Sigmoid colon (tissue), 7 donors: ENCODE results near the gene ASB2. TPM values are rescaled to one million over a fixed set of nuclear protein-coding genes. Genes with fewer than 3 reads are reported as not detected.
A peak's percentile ranks its signal among the peaks of the same experiment; 100 is the strongest.

Experiments
- DNase-seq: peaks from one replicate; pipeline ENCODE4 v3.0.0-alpha.2; 2019
- H3K27ac ChIP-seq, 4 donors: fragments of 200-600 bp; sonication (generic); one replicate each; pipeline ENCODE4 v1.5.1; 2016 to 2019; ENCODE audit warnings: mild to moderate bottlenecking in 1 of 4
- H3K27me3 ChIP-seq, 3 donors: fragments of 200-600 bp; sonication (generic); one replicate each; pipeline ENCODE4 v1.5.1; 2019; ENCODE audit warnings: mild to moderate bottlenecking in 1 of 3
- H3K36me3 ChIP-seq, 4 donors: fragments of 200-600 bp; sonication (generic); one replicate each; pipeline ENCODE4 v1.5.1; 2016 to 2019
- H3K4me1 ChIP-seq, 4 donors: fragments of 200-600 bp; sonication (generic); one replicate each; pipeline ENCODE4 v1.5.1; 2017 to 2019
- H3K4me3 ChIP-seq, 4 donors: fragments of 200-600 bp; sonication (generic); one replicate each; pipeline ENCODE4 v1.5.1; 2017 to 2019; ENCODE audit warnings: mild to moderate bottlenecking in 2 of 4, moderate library complexity in 1 of 4
- H3K9me3 ChIP-seq, 4 donors: fragments of 200-600 bp in 3 of 4; sonication (generic) in 3 of 4; one replicate each; pipeline versions ENCODE4 v1.5.1 to v1.6.1; 2013 to 2019
- EP300 ChIP-seq, 4 donors: sonication (generic); formaldehyde crosslinking; IDR thresholded peaks; one replicate each; pipeline ENCODE4 v1.6.1; 2017; ENCODE audit warnings: antibody characterized with exemption in 4 of 4
- POLR2A ChIP-seq, 2 donors: fragments of 450-650 bp; IDR thresholded peaks; one replicate each; pipeline ENCODE4 v1.6.1; 2016; ENCODE audit warnings: antibody characterized with exemption in 2 of 2, mild to moderate bottlenecking in 2 of 2, moderate library complexity in 2 of 2
- POLR2AphosphoS5 ChIP-seq, 4 donors: sonication (generic); formaldehyde crosslinking; IDR thresholded peaks; one replicate each; pipeline ENCODE4 v1.6.1; 2017; ENCODE audit warnings: antibody characterized with exemption in 4 of 4
- WGBS, 2 donors: extraction: QIAGEN DNeasy Blood & Tissue Kit; methylation state at CpG; one replicate each; pipeline ENCODE4 v1.1.7; 2013; 5-methylcytosine and 5-hydroxymethylcytosine counted together
- intact Hi-C: fragments of 100-400 bp; cut with DNase I; formaldehyde crosslinking; loops from one replicate; pipeline ENCODE4 v1.15.1; 2023
- polyA plus RNA-seq, 3 donors: library from polyadenylated mRNA; stranded (reverse); fragments of 200-250 nt; gene quantifications; one replicate each; pipeline ENCODE4 v1.2.3, GENCODE V29; 2013
- total RNA-seq, 4 donors: library from RNA; depleted of rRNA; stranded (reverse); fragments of >200 nt; gene quantifications; one replicate each; pipeline ENCODE4 v1.1.0, GENCODE V29; 2016
- TF ChIP-seq, protein P1 (sequence below), 4 experiments: fragments of 450-650 bp in 3 of 4; fragments of 200-600 bp in 1 of 4; IDR thresholded peaks; one replicate each; pipeline ENCODE4 v1.5.1; 2016 to 2019; ENCODE audit warnings: antibody characterized with exemption in 4 of 4, mild to moderate bottlenecking in 3 of 4, moderate library complexity in 2 of 4
- donor health status: healthy with polysubstance abuse.
- donor health status: Bipolar disorder and iron deficiency.
- donor health status: healthy.

ASB2 gene
- total and polyA plus RNA-seq, 7 donors = 1.2 to 178 (median 117) TPM

DNA sequence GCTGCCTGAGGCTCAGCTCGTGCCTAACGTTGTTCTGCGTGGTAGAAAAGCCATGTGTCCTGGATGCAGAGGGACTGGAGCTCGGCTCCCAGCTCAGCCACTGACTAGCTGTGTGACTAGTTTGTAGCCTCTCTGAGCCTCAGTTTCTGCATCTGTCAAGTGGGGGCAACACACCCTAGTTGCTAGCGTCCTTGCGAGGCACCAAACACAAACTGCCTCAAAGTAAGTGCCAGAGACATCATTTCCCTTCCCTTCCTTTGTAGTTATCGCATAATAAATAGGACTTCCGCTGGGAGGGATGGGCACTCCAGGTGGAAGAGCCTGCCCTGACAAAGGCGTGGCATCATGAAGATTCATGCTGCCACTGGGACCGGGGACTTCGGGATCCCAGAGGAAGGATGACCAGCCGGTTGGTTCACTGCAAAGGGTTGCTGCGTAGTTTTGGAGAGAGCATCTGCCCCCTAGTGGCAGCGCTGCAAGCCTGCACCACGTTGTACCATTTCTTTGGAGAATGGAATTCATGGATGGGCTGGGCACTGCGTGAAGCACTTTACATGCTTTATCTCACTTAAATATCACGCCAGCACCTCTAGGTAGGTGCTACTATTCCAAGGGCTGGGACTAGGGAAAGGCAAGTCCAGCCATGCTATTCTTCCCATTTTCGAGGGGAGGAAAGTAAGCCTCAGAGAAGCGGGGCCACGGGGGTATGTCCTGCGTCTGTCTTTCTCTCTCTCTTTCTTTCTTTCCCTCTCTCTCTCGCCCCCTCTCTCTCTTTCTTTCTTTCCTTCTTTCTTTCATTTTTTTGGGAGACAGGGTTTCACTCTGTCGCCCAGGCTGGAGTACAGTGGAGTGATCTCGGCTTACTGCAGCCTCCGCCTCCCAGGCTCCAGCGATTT is 25.4 kb upstream of the ASB2 start:
- Histone ChIP-seq H3K4me3 (no peak overlapping the region), H3K9me3 (no peaks in the 10 kb centered on the region), H3K27me3 (no peaks in the 10 kb centered on the region), H3K4me1 (peaks cover 0 to 19% (median 12%) of the 10 kb centered on the region in 4 donors), H3K36me3 (no peaks in the 10 kb centered on the region), H3K27ac (peak overlapping the region in 2 of 4 donors; percentile 1 to 67)
- peak; percentile 82 for DNase-seq
- 44% methylated on average over 26 of the region's 26 CpGs for WGBS, 2 donors
- TF ChIP-seq POLR2AphosphoS5 (IDR thresholded peaks at IDR 0.05) (peak in 2 of 4 donors; percentile 21 to 37), EP300 (IDR thresholded peaks at IDR 0.05) (no peak)
- TF ChIP-seq, protein P1, sequence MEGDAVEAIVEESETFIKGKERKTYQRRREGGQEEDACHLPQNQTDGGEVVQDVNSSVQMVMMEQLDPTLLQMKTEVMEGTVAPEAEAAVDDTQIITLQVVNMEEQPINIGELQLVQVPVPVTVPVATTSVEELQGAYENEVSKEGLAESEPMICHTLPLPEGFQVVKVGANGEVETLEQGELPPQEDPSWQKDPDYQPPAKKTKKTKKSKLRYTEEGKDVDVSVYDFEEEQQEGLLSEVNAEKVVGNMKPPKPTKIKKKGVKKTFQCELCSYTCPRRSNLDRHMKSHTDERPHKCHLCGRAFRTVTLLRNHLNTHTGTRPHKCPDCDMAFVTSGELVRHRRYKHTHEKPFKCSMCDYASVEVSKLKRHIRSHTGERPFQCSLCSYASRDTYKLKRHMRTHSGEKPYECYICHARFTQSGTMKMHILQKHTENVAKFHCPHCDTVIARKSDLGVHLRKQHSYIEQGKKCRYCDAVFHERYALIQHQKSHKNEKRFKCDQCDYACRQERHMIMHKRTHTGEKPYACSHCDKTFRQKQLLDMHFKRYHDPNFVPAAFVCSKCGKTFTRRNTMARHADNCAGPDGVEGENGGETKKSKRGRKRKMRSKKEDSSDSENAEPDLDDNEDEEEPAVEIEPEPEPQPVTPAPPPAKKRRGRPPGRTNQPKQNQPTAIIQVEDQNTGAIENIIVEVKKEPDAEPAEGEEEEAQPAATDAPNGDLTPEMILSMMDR (IDR thresholded peaks at IDR 0.05) = peak; percentile 82 to 97 (median 96)
- intact Hi-C loops = loop anchor here (1.0 kb wide), 1 partner anchor 62 kb away; no protein-coding TSS in a partner anchor

DNA sequence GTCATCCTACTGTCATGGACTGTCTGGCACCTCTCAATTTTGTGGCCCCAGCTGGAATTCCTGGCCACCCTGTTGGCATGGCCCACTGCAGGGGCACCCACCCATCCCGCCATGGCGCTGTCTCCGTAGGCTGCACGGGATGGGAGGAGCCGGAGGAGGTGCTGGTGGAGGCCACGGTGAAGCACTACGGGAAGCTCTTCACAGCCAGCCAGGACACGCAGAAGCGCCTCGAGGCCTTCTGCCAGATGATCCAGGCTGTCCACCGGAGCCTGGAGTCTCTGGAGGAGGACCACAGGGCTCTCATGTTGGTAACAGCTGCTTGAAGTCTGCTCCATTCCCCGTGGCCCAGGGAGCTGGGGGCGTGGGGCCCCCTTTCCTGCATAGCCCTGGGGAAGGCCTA is 24.6 kb upstream of the ASB2 start:
- Histone ChIP-seq H3K27me3 (no peaks in the 10 kb centered on the region), H3K4me3 (no peak overlapping the region), H3K27ac (peak overlapping the region in 2 of 4 donors; percentile 1 to 67), H3K9me3 (no peaks in the 10 kb centered on the region), H3K4me1 (peaks cover 0 to 25% (median 16%) of the 10 kb centered on the region in 4 donors), H3K36me3 (no peaks in the 10 kb centered on the region)
- peak; percentile 74 for DNase-seq
- TF ChIP-seq POLR2A (IDR thresholded peaks at IDR 0.05) = no peak
- TF ChIP-seq POLR2AphosphoS5 (IDR thresholded peaks at IDR 0.05) = peak in 1 of 4 donors; percentile 23
- WGBS, 2 donors = 73 to 76% methylated on average over 13 of the region's 13 CpGs
- intact Hi-C loops = loop anchor here (1.0 kb wide), 1 partner anchor 62 kb away; no protein-coding TSS in a partner anchor

DNA sequence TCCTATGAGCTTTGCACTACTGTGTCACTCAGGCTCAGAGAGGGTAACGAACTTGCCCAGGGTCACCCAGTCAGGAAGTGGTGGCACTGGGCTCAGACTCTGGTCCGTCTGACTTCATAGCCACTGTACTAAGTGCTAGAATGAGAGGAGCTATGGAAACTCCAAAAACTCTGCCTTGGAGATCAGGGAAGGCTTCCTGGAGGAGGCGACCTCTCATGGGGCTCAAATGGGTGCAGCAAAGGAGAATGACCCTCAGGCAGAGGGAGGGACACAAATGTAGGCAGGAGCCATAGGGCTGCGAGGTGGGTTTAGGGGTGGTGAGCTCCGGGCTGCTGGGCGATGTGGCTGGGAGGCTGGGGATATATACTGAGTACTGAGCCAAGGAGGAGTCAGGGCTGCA is 23.9 kb upstream of the ASB2 start:
- no peak for DNase-seq
- Histone ChIP-seq H3K27me3 (no peaks in the 10 kb centered on the region), H3K4me3 (no peak overlapping the region), H3K9me3 (no peaks in the 10 kb centered on the region), H3K4me1 (peaks cover 0 to 33% (median 24%) of the 10 kb centered on the region in 4 donors), H3K27ac (no peak overlapping the region), H3K36me3 (no peaks in the 10 kb centered on the region)
- 81 to 88% methylated on average over 6 of the region's 6 CpGs for WGBS, 2 donors
- no peak for TF ChIP-seq EP300 (IDR thresholded peaks at IDR 0.05)
- no peak for TF ChIP-seq POLR2A (IDR thresholded peaks at IDR 0.05)
- TF ChIP-seq, protein P1 (IDR thresholded peaks at IDR 0.05) = no peak
- TF ChIP-seq POLR2AphosphoS5 (IDR thresholded peaks at IDR 0.05) = no peak
- intact Hi-C loops = no loop called here

DNA sequence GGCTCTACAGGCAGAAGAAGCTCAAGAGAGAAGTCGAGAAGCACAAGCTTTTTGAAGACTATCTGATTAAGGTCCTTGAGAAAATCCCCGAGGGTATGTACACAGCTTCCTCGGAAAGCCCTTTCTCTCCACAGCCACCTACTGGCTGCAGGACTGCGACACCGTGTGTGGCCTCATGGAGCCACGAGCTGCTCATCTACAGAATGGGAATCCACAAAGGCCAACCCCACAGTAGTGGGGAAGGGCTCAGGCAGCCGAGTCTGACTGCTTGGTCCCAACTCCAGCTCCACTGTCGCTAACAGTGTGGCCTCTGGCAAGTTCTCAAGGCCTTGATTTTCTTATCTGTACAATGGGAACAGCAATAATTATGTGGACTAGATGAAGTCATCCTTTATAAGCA is 23.2 kb upstream of the ASB2 start:
- intact Hi-C loops = loop anchor here (5.0 kb wide), 1 partner anchor 237 kb away; no protein-coding TSS in a partner anchor
- Histone ChIP-seq H3K27me3 (no peaks in the 10 kb centered on the region), H3K9me3 (no peaks in the 10 kb centered on the region), H3K4me3 (no peak overlapping the region), H3K4me1 (peaks cover 0 to 40% (median 31%) of the 10 kb centered on the region in 4 donors), H3K36me3 (no peaks in the 10 kb centered on the region), H3K27ac (no peak overlapping the region)
- WGBS, 2 donors = 71 to 75% methylated on average over 8 of the region's 8 CpGs
- TF ChIP-seq EP300 (IDR thresholded peaks at IDR 0.05) = no peak
- TF ChIP-seq, protein P1 (IDR thresholded peaks at IDR 0.05) = no peak
- TF ChIP-seq POLR2A (IDR thresholded peaks at IDR 0.05) = no peak
- TF ChIP-seq POLR2AphosphoS5 (IDR thresholded peaks at IDR 0.05) = no peak
- DNase-seq = no peak

DNA sequence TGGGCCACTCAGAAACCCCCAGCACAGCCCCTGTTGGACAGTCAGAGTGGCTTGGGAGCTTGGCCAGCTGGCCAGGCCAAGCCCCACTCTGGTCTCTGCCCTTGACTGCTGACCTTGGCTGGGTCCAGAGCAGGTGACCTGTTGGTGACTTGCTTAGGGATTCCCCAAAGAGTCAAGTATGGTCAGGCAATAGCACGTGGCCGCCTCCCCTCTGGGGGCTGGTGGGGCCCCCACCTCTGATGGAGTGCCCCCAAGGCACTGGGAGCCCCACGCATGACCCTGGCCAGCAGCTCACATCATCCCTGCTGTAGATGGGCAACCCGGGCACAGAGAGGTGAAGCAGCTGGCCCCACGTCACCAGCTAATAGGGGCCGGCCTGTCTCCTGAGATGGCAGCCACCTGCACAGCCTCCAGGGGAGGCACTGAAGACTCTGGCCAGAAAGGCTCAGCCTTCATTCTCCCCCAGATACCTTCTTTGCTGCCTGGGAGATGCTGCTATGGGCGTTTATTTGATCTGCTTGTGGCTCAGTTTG is 22.6 kb upstream of the ASB2 start:
- H3K9me3 ChIP-seq = no peaks in the 10 kb centered on the region
- no peak for DNase-seq
- no peak overlapping the region for H3K27ac ChIP-seq
- H3K4me3 ChIP-seq = no peak overlapping the region
- intact Hi-C loops = loop anchor here (5.0 kb wide), 1 partner anchor 237 kb away; no protein-coding TSS in a partner anchor
- peaks cover 0 to 43% (median 34%) of the 10 kb centered on the region in 4 donors for H3K4me1 ChIP-seq
- H3K27me3 ChIP-seq = no peaks in the 10 kb centered on the region
- WGBS, 2 donors = 82 to 83% methylated on average over 7 of the region's 7 CpGs
- no peaks in the 10 kb centered on the region for H3K36me3 ChIP-seq
- TF ChIP-seq, protein P1 (IDR thresholded peaks at IDR 0.05) = no peak
